ENCODE results near the gene ETHE1.
"Not testable (repeated sequence)": the region's sequence is repeated elsewhere in the genome, so short reads cannot be mapped to it uniquely, and the experiment has no call there.

The ETHE1 gene

DNA sequence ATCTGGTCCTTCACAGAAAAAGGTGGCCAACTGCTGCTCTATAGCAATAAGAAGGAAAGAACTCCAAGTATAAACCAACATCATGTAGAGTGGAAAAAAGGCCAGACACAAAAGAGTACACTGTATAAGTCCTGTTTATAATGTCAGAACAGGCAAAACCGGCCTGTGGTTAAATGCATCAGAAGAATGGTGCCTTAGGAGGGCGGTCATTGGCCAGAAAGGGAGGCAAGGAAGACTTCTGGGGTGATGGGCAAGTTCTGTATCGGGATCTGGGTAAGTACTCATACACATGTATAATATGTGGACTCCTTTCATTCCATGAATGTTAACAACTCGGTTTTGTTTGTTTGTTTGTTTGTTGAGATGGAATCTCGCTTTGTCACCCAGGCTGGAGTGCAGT lies 4.1 kb downstream of the ETHE1 start:
- DNase-seq, result no peak

DNA sequence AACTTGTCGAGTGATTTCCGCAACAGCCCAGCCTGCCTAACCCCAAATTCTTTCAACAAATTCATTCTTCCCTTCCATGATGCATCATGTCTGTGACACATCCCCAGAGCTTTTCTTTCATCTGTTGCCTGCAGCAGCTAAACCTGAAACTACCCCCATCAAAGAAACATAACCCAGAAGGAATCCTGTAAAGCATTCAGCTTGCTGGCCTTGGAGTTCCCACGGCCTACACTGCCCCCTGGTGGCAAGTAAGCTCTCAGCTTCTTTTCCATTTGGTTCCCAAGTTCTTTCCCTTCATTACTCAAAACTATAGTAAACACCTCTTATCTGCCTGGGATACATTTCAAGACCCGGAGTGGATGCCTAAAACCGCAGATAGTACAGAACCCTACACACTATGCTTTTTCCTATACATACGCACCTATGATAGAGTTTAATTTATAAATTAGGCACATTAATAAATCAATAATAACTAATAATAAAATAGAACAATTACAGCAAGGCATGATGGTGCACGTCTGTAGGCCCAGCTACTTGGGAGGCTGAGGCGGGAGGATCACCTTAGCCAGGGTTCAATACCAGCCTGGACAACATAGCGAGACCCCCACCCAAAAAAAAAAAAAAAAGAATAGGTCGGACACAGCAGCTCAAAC lies 7.4 kb downstream of the ETHE1 start:
- DNase-seq, result peak; percentile 83

DNA sequence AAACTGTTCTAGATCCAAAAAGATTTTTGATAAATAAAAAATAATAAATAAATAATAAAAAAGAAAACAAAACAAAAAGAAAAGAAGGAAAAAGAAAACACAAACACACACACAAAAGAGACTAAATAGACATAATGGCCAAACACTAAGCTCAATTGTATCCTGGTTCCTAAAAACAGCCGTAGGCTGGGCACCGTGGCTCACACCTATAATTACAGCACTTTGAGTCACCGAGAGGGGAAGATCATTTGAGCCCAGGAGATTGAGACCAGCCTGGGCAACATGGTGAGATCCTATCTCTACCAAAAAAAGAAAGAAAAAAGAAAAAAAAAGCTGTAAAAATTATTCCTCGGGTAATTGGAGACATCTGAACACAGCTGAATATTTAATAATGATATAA lies 8.9 kb downstream of the ETHE1 start:
- DNase-seq, result no peak

DNA sequence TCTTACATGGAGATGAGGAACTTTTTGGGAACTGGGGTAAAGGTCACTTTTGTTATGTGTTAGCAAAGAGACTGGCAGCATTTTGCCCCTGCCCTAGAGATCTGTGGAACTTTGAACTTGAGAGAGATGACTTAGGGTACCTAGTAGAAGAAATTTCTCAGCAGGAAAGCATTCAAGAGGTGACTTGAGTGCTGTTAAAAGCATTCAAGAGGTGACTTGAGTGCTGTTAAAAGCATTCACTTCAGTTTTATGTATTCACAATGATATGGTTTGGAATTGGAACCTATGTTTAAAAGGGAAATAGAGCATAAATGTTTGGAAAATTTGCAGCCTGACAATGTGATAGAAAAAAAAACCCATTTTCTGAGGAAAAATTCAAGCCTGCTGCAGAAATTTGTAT lies 14.6 kb downstream of the ETHE1 start:
- not testable (repeated sequence) for DNase-seq

DNA sequence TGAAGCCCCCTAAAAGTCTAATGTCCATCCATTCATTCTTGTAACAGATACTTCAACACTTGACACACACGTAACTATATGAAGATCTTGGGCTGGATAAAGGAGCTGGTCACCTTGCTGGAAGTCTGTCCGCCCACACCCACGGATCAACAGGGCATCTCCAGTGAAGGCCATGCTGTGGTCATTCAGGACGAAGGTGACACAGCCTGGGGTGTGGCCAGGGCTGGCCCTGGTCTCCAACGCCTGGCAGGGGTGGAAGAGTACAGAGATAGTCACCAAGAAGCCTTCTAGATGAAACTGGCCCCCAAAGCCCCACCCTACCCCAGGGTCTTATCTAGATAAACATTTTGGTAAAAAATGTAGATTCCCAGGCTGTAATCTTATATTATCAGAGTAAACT lies 15.7 kb downstream of the ETHE1 start:
- no peak for DNase-seq

DNA sequence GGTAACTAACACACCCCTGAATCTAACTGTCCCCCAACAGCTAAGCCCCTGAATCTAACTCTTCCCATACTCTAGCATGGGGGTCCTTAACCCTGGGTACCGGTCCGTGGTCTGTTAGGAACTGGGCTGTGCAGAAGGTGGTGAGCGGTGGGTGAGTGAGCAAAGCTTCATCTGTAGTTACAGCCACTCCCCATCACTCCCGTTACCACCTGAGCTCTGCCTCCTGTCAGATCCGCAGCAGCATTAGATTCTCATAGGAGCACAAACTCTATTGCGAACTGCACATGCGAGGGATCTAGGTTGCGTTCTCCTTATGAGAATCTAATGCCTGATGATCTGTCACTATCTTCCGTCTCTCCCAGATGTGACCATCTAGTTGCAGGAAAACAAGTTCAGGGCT lies 16.3 kb downstream of the ETHE1 start:
- no peak for DNase-seq

DNA sequence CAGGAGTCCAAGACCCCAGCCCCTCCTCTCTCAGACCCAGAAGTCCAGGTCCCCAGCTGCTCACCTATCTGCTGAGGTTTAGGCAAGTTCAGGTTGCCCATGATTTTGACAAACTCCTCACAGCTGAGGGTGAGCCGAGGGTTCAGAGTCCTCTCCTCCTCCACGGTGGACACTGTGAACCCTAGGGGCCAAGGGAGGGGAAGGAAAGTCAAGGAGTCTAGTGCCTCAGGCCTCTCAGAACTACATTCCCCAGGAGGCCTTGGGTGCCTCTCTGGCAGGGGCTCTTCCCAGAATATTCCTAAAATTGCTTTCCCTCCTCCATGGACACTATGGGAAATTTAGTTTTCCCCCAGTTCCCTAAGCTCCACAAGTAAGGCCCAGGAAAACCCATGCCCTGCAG lies 19.1 kb downstream of the ETHE1 start:
- no peak for DNase-seq

DNA sequence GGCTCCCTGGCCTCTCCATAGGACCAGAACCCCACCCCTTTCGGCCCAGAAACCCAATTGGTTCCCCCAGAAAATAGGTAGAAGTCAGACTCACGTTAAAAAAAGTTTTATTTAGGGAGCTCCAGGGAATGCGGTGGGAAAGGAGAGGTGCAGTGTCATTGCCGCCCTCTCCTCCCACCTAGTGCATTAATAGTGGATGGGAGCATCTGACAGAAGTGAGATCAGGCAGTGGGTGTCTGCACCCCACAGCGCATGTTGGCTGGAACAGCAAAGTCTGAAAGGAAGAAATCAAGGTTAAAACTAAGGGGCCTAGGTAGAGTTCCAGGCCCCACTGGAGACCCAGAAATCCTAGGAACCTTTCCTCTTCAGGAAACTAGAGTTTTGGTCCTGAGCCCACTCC lies 20.4 kb downstream of the ETHE1 start:
- DNase-seq, result no peak

DNA sequence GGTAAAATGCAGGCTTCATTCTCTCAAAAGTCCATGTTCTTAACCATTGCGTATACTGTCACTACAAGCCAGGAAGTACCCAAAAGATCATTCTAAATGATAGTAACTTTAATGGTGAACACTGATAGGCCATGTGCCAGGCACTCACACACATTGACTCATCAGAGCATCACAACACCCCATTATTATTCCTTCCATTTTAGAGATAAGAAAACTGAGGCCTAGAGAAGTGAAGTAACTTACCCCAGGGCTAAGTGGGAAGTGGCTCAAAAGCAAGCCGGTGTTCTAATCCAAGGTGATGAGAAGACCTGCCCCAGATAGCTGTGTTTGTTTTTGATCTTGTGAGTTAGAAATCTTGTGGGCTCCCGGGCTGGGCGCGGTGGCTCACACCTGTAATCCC lies 21.1 kb downstream of the ETHE1 start:
- no peak for DNase-seq

DNA sequence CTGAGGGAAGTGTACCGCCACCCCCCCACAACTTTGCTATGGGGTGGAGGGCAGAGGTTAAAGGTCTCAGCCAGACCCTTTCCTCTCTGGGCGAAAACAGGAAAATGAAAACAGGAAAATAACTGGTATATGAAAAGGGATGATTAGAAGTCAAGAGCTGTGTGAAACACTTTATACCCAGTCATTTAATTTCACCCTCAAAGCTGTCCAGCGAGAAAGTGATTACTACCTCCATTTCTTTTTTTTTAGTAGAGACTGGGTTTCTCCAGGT lies 21.9 kb downstream of the ETHE1 start:
- DNase-seq, result no peak

DNA sequence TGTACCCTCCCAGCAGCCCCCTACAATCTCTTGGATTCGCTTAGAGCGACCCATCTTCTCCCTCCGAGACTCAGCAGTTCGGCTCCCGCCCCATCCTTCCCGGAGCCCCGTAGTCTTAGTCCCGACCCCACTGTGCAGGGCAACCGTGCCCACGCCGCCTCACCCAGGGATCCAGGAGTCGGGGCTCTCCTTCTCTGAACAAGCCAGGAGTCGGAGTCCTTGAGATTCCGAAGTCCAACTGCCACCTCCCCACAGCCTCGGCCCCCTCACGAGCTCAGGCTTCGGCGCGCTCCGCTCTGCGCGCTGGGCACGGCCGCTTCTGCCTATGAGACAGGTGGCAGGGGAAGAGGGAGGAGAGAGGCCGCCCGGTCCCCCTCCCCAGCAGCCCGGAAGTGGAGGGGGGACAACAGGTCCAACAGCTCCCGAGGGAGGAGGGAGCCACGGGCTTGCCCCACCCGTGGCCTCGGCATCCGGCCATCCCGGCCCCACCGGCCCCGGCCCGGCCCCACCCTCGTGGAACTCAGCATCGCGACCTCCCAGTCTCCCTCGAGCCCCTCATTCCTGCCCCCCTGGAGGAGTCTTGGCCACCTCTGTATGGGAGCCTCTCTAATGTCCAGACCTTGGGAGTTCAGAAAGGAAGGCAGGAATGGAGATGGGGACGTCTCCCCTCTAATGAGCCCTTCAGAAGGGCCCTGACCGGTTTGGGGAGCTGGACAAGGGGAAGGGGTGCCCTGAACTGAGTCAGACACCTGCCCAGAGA lies 22.4 kb downstream of the ETHE1 start, which contains the start of gene PHLDB3:
TSS of gene PHLDB3 (minus strand) at position 321 of the 760 bp plus-strand sequence. CDS start 628 bp downstream, outside the sequence.
- peak; percentile 56 for DNase-seq

DNA sequence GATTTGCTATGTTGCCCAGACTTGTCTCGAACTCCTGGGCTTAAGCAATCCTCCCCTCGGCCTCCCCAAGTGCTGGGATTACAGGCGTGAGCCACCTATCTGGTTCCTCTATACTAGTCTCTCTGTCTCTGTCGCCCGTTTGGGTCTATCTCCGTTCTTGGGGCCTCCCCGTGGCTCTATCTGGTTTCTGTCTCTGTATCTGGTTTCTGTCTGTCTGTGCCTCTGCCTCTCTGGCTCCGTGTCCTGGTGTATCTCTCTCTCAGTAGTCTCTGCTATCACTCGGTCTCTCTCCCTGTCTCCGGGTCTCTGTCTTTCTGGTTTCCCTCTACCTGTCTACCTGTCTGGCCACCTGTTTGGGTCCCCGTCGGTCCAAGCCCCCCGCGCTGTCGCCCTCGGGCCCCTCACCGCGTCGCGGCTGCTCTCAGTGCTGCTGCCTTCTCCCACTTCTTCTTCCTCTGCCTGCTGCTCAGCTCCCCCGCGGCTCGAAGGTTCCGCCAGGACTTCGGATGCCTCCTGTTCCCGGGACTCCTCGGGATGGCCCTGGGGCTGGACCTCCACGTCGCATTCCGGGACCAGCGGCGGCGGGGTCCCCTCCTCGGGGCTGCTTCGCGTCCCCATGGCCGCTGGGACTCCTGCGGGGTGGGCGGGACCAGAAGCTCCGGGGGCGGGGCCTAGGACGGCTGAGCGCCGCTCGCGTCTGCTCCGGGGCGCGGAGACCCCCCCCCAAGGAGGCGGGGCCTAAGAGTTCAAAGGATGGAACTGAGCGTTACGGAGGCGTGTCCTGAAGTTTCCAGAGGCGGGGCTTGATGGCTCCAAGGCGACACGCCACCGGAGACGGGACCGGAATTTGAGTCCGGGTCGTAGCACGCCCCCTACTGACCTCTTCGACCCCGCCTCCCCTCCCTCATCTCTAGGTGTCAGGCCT lies 23.2 kb downstream of the ETHE1 start:
- DNase-seq, result peak; percentile 100

DNA sequence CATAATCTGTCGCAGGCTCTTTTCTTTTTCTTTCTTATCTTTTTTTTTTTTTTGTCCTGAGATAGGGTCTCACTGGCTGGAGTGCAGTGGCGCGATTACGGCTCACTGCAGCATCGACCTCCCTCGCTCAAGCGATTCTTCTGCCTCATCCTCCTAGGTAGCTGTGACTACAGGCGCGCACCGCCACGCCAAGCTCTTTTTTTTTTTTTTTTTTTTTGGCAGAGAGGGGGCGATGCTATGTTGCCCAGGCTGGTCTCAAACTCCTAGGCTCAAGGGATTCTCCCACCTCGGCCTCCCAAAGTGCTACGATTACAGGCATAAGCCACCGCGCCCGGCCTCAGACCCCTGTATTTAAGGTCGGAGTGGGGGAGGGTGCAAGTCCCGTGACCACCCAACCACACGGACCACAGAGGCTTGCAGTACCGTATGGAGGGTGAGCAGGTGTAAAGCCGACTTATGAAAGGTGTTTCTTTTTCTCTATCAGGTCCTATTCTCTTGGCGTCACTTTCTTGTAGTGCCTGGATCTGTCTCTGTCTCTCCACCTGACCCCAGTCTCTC lies 24.5 kb downstream of the ETHE1 start:
- no peak for DNase-seq

DNA sequence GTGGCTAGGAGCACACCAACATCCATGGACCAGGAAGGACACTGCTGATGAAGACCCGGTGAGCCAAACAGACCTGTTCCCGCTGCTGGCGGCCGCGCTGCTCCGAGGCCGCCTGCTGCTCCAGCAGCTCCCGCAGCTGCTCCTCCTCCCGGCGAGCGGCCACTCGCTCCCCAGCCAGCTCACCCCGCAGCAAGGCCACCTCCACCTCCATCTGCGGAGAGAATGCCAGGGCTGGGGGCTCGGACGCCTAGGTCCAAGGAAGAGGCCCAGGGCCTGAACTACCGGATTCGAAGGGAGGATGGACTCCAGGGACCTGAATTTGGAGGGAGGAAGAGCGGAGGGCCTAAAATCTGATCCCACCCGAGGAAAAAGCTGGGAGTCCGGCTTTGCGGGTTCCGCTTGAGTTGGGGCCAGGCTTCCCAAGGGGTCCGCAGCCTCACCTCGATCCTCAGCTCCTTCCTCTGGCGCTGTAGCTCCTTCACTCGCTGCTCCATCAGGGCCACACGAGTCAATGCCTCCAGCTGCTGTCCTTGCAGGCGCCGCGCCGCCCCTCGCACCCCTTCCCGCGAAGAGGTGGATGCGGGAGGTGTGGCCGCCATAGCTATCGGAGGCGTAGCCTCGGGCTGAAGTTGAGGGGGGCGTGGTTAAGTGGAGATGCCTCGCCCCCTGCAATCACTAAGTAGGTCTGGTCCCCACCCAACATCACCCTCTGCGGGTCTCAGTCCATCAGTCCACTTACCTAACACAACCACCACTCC lies 25.2 kb downstream of the ETHE1 start:
- no peak for DNase-seq

DNA sequence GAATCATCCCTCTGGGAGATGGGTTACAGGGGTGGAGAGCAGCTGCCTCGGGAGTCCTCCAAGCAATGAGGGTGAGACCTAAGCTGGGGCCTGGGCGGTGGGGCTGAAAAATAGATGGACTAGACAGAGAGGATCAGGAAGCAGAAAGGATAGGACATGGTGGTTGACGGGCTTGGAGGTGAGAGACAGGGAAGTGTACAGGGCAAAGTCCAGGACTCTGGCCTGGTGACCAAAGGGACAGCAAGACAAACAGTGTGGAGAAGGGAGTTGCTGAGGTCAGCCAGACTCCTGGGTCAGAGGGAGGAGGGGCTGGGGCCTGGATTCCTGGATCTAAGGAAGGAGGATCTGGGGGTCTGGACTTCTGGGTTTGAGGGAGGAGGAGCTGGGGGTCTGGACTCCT lies 28.0 kb downstream of the ETHE1 start:
- no peak for DNase-seq

DNA sequence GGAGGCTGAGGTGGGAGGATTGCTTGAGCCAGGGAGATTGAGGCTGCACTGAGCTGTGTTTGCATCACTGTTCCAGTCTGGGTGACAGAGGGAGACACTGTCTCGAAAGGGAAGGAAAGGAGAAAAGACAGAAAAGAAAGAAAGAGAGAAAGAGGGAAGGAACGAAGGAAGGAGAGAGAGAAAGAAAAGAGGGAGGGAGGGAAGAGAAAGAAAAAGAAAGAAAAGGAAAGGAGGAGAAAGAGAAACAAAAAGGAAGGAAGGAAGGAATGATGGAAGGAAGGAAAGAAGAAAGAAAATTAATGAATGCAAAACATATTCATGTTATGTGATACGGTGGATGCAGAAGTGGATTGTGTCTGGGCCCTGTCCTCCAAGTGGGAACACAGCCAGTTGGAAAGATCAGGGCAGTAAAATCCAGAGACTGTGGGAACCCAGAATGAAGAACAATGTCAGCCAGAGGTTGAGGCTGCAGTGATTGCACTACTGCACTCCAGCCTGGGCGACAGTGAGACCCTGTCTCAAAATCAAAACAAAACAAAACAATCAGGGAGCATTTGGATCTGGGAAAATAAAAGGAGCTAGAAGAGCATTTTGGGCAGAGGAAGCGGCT lies 28.7 kb downstream of the ETHE1 start:
- no peak for DNase-seq

DNA sequence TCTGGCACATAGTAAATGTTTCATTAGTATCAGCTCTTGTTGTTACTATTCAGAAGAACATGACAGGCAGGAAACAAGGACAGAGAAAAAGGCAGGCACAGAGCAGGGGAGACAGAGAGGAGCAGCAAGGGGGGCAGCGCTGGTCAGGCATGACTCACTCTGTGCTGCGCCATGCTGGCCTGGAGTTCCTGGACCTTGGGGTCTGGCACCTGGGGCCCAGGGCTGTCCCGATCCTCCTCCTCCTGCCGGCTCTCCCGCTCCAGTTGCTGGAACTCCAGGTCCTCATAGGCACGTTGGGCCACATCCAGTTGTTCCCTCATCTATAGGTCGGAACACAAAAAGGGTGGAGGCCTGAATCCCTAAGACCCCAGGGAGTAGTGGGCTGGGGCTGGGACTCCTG lies 30.0 kb downstream of the ETHE1 start:
- no peak for DNase-seq

DNA sequence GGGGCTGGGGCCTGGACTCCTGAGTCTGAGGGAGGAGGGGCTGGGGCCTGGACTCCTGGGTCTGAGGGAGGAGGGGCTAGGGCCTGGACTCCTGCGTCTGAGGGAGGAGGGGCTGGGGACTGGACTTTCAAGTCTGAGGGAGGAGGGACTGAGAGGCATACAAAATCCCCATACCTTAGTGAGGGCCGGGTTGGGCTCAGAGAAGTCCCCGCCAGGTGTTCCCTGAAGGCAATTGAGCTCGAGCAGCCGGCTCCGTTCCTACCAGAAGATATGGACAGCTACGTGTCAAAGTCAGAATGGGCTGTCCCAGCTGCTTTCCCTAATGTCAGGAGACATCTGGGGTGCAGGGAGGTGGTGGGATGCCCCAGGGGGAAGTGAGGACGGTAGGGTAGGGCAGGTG lies 31.9 kb downstream of the ETHE1 start:
- DNase-seq, result no peak

DNA sequence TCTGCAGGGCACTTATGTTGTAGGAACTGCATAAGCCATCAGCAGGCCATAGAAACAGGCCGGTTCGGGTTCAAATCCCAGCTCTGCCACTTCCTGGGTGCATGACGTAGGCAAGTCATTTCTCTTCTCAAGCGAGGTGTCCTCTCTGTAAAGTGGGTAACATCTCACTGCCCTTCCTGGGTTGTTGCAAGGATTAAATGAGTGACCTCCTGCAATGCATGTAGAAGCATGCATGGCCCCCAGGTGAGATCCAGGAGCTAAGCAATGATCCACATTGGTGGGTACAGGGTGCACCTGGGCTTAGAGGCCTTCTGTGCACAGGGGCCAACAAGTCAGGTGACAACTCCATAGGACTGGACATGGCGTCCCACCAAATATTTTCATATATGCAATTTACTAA lies 36.2 kb downstream of the ETHE1 start:
- no peak for DNase-seq

DNA sequence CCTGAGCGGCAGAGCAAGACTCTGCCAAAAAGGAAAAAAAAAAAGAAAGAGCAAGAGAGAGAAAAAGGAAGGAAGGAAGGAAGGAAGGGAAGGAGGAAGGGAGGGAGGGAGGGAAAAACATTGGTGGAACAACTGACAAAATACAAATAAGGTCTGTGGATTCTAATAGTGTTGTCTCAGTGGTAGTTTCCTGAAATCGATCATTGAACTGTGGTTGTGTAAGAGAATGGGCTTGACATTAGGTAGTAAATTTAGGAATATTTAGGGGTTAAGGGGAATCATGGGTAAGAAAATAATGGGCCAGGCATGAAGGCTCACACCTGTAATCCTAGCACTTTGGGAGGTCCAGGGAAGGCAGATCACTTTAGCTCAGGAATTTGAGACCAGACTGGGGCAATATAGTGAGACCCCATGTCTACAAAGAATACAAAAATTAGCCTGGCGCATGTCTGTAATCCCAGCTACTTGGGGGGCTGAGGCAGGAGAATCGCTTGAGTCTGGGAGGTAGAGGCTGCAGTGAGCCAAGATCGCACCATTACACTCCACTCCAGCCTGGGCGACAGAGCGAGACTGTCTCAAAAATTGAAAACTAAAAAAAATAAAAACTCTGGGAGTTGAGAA lies 36.9 kb downstream of the ETHE1 start:
- no peak for DNase-seq

DNA sequence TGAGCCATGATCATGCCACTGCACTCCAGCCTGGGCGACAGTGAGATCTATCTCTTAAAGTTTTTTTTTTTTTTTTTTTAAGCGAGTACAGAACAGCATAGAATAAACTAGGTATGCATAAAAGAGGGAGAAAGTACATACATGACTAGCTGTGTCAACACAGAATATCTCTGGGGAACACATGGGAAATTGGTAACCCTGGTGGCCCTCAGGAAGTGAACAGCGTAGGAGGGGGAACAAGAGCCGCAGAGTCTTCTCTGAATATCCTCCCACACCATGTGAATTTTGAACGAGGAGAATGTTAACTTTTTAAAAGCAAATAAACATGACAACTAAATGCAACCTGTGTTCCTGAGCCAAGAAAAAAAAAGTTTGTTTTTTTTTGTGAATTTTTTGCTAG lies 37.7 kb downstream of the ETHE1 start:
- DNase-seq, result no peak

DNA sequence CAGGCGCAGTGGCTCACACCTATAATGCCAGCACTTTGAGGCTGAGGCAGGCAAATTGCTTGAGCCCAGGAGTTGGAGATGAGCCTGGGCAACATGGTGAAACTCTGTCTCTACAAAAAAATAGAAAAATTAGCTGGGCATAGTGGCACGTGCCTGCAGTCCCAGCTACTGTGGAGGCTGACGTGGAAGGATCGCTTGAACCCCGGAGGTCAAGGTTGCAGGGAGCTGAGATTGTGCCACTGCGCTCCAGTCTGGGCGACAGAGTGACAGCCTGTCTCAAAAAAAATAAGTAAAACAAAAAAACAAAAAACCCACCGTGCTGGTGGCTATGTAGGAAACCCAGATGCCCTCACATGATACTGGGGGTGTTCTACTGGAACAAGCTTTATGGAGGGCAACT lies 38.8 kb downstream of the ETHE1 start:
- DNase-seq, result no peak

All from activated CD8-positive, alpha-beta memory T cell treated with anti-CD3 and anti-CD28 coated beads, Interleukin-2, amount 50 U/mL, for 4 hours (primary cell).